H1 (cell line): ENCODE results near the gene TMPRSS2. TPM values are rescaled to one million over a fixed set of nuclear protein-coding genes. Genes with fewer than 3 reads are reported as not detected.

Source experiments
- CTCF ChIA-PET: fragments of 300-600 bp; sonication (Branson Sonifier 250); formaldehyde crosslinking; loops from one replicate; lab custom pipeline; 2021; ENCODE audit not compliant: partially characterized antibody; lab: Charles Lee
- POLR2A ChIA-PET: fragments of 300-600 bp; sonication (Branson Sonifier 250); formaldehyde crosslinking; loops from one replicate; lab custom pipeline; 2021; ENCODE audit warnings: inconsistent platforms; ENCODE audit not compliant: partially characterized antibody; lab: Charles Lee
- DNase-seq, 2 experiments: peaks; one replicate each; pipeline versions ENCODE4 v3.0.0 to v3.0.0-alpha.2; 2010 to 2022; ENCODE audit warnings: low spot score in 2 of 2, low read depth in 1 of 2, mixed read lengths in 1 of 2
- FAIRE-seq: peaks from 2 replicates; lab custom pipeline; 2011; peaks lifted over from hg19 to GRCh38; lab: Jason Lieb, UNC
- H2AFZ ChIP-seq: 2 replicates; pipeline ENCODE4 v1.8.1; 2012; ENCODE audit warnings: low read length, inconsistent platforms
- H2AK5ac ChIP-seq: 2 replicates; pipeline ENCODE4 v1.6.1; 2013; ENCODE audit warnings: low read depth, low read length
- H2BK120ac ChIP-seq: replicated peaks from 2 replicates; pipeline ENCODE3; 2013; ENCODE audit warnings: low read depth, low read length, inconsistent platforms
- H2BK12ac ChIP-seq: 2 replicates; pipeline ENCODE4 v1.6.1; 2013; ENCODE audit warnings: low read depth, low read length
- H2BK15ac ChIP-seq: 2 replicates; pipeline ENCODE4 v1.6.1; 2013; ENCODE audit warnings: low read length
- H2BK20ac ChIP-seq: 2 replicates; pipeline ENCODE4 v1.6.1; 2013; ENCODE audit warnings: low read length
- H2BK5ac ChIP-seq: 2 replicates; pipeline ENCODE4 v1.6.1; 2013; ENCODE audit warnings: low read depth, low read length
- H3K14ac ChIP-seq: 2 replicates; pipeline ENCODE4 v1.6.1; 2013; ENCODE audit warnings: inconsistent platforms; ENCODE audit not compliant: insufficient read length
- H3K18ac ChIP-seq: 2 replicates; pipeline ENCODE4 v1.6.1; 2013; ENCODE audit warnings: low read length; ENCODE audit errors: extremely low read depth
- H3K23ac ChIP-seq: 2 replicates; pipeline ENCODE4 v1.6.1; 2013; ENCODE audit warnings: inconsistent platforms; ENCODE audit not compliant: insufficient read length
- H3K23me2 ChIP-seq: 2 replicates; pipeline ENCODE4 v1.6.1; 2013; ENCODE audit warnings: low read depth, low read length
- H3K27ac ChIP-seq: 2 replicates; pipeline ENCODE4 v1.6.1; 2011; ENCODE audit warnings: low read depth, low read length, inconsistent platforms
- H3K27me3 ChIP-seq, 4 experiments: replicated peaks in 1 of 4; 1 replicate in 1 of 4; 2 replicates in 3 of 4; pipeline versions ENCODE4 v1.6.1 to v1.8.1; 2011 to 2013; ENCODE audit warnings: low read length in 3 of 4, mild to moderate bottlenecking in 3 of 4, inconsistent platforms in 2 of 4, mixed read lengths in 2 of 4, moderate library complexity in 1 of 4; ENCODE audit not compliant: control insufficient read depth in 3 of 4, insufficient read depth in 3 of 4; ENCODE audit errors: extremely low read depth in 1 of 4
- H3K36me3 ChIP-seq, 4 experiments: 2 replicates each; pipeline versions ENCODE4 v1.6.1 to v1.8.1; 2011 to 2013; ENCODE audit warnings: mild to moderate bottlenecking in 4 of 4, low read length in 3 of 4, moderate library complexity in 2 of 4, control low read depth in 1 of 4, inconsistent platforms in 1 of 4; ENCODE audit not compliant: insufficient read depth in 4 of 4, control insufficient read depth in 2 of 4
- H3K4ac ChIP-seq: replicated peaks from 2 replicates; pipeline ENCODE3; 2013; ENCODE audit warnings: low read length, low read depth, mixed read lengths, inconsistent platforms; ENCODE audit not compliant: insufficient read length
- H3K4me1 ChIP-seq, 4 experiments: replicated peaks in 1 of 4; 1 replicate in 1 of 4; 2 replicates in 3 of 4; pipeline versions ENCODE4 v1.6.1 to v1.8.1; 2011 to 2013; ENCODE audit warnings: low read length in 3 of 4, inconsistent platforms in 2 of 4, mixed read lengths in 1 of 4; ENCODE audit not compliant: insufficient read depth in 4 of 4, control insufficient read depth in 3 of 4
- H3K4me2 ChIP-seq, 2 experiments: 2 replicates each; pipeline versions ENCODE4 v1.6.1 to v1.8.1; 2011 to 2013; ENCODE audit warnings: low read depth in 2 of 2, low read length in 2 of 2, control low read depth in 1 of 2, inconsistent platforms in 1 of 2, mild to moderate bottlenecking in 1 of 2; ENCODE audit not compliant: insufficient read depth in 1 of 2
- H3K4me3 ChIP-seq, 4 experiments: fragments of 200-600, 300-600 bp in 1 of 4; sonication (generic), shearing (Covaris generic), sonication (Bioruptor Twin) in 1 of 4; 2 replicates each; pipeline versions ENCODE4 v1.5.1 to v1.8.1; 2011 to 2016; ENCODE audit warnings: low read length in 4 of 4, low read depth in 3 of 4, control low read depth in 2 of 4, inconsistent platforms in 2 of 4, mild to moderate bottlenecking in 2 of 4, mixed read lengths in 1 of 4, moderate library complexity in 1 of 4; ENCODE audit not compliant: insufficient read depth in 2 of 4; ENCODE audit errors: extremely low read depth in 1 of 4
- H3K56ac ChIP-seq: replicated peaks from 2 replicates; pipeline ENCODE3; 2013; ENCODE audit warnings: low read depth, mild to moderate bottlenecking, mixed read lengths, low read length, inconsistent platforms; ENCODE audit not compliant: insufficient read length
- H3K79me1 ChIP-seq: 2 replicates; pipeline ENCODE4 v1.6.1; 2013; ENCODE audit warnings: low read depth, low read length, control low read depth
- H3K79me2 ChIP-seq, 2 experiments: 2 replicates each; pipeline versions ENCODE4 v1.6.1 to v1.8.1; 2012 to 2013; ENCODE audit warnings: low read length in 2 of 2, mild to moderate bottlenecking in 2 of 2, inconsistent platforms in 1 of 2; ENCODE audit not compliant: insufficient read depth in 2 of 2, control insufficient read depth in 1 of 2
- H3K9ac ChIP-seq, 4 experiments: replicated peaks in 1 of 4; 1 replicate in 1 of 4; 2 replicates in 3 of 4; pipeline versions ENCODE4 v1.6.1 to v1.8.1; 2011 to 2013; ENCODE audit warnings: low read depth in 3 of 4, low read length in 3 of 4, control low read depth in 2 of 4, mild to moderate bottlenecking in 2 of 4, moderate library complexity in 2 of 4, inconsistent platforms in 1 of 4; ENCODE audit errors: extremely low read depth in 1 of 4
- H3K9me3 ChIP-seq, 2 experiments: 2 replicates each; pipeline versions ENCODE4 v1.6.1 to v1.8.1; 2012 to 2013; ENCODE audit warnings: mild to moderate bottlenecking in 2 of 2, moderate library complexity in 2 of 2, control low read depth in 1 of 2, inconsistent platforms in 1 of 2, low read depth in 1 of 2, low read length in 1 of 2, mixed read lengths in 1 of 2; ENCODE audit not compliant: insufficient read depth in 2 of 2
- H4K20me1 ChIP-seq, 2 experiments: replicated peaks in 1 of 2; 2 replicates each; pipeline versions ENCODE3 to v1.8.1; 2011 to 2013; ENCODE audit warnings: inconsistent platforms in 2 of 2, low read length in 2 of 2, mild to moderate bottlenecking in 1 of 2; ENCODE audit not compliant: insufficient read depth in 2 of 2, control insufficient read depth in 1 of 2
- H4K5ac ChIP-seq: 2 replicates; pipeline ENCODE4 v1.6.1; 2013; ENCODE audit warnings: low read length, low read depth, mixed read lengths, inconsistent platforms; ENCODE audit not compliant: insufficient read length
- H4K8ac ChIP-seq: 2 replicates; pipeline ENCODE4 v1.8.0; 2013; ENCODE audit warnings: mild to moderate bottlenecking, moderate library complexity, low read length, inconsistent platforms; ENCODE audit not compliant: insufficient read depth; ENCODE audit errors: extremely low read depth
- H4K91ac ChIP-seq: replicated peaks from 2 replicates; pipeline ENCODE3; 2013; ENCODE audit warnings: low read length, mixed read lengths, inconsistent platforms; ENCODE audit not compliant: insufficient read length
- E2F6 ChIP-seq: IDR thresholded peaks from 2 replicates; pipeline ENCODE4 v1.6.1; 2012; ENCODE audit warnings: inconsistent platforms
- JUN ChIP-seq: IDR thresholded peaks from 2 replicates; pipeline ENCODE4 v1.6.1; 2011; ENCODE audit warnings: low read depth, mild to moderate bottlenecking, improper control_type of control experiment, low read length
- KDM1A ChIP-seq: fragments of 200-600, 300-600 bp; sonication (generic); IDR thresholded peaks from 2 replicates; pipeline ENCODE4 v1.7.1; 2016; ENCODE audit warnings: mild to moderate bottlenecking, low read length, borderline replicate concordance
- RFX5 ChIP-seq: IDR thresholded peaks from 2 replicates; pipeline ENCODE4 v1.6.1; 2011; ENCODE audit warnings: low read depth, low read length, improper control_type of control experiment, borderline replicate concordance
- RXRA ChIP-seq: IDR thresholded peaks from 2 replicates; pipeline ENCODE4 v1.6.1; 2011; ENCODE audit warnings: low read depth, mild to moderate bottlenecking, low read length, moderate library complexity; ENCODE audit not compliant: insufficient read depth
- SP1 ChIP-seq: IDR thresholded peaks from 2 replicates; pipeline ENCODE4 v1.6.1; 2011; ENCODE audit warnings: low read depth, low read length
- SP2 ChIP-seq: IDR thresholded peaks from 2 replicates; pipeline ENCODE4 v1.6.1; 2012; ENCODE audit warnings: mild to moderate bottlenecking, low read length, inconsistent platforms
- TAF7 ChIP-seq: optimal IDR thresholded peaks from 2 replicates; pipeline ENCODE3; 2011; ENCODE audit warnings: low read depth, mild to moderate bottlenecking, inconsistent platforms, low read length, moderate library complexity, borderline replicate concordance
- ZNF274 ChIP-seq: IDR thresholded peaks from 2 replicates; pipeline ENCODE4 v1.7.0; 2012; ENCODE audit warnings: low read length, borderline replicate concordance; ENCODE audit errors: extremely low read depth
- whole genome bisulfite sequencing, 2 experiments: shearing (Covaris generic) in 1 of 2; methylation state at CpG; one replicate each; pipeline versions ENCODE4 v1.1.6 to v1.1.7; 2013 to 2015; ENCODE audit warnings: low lambda C conversion rate in 2 of 2, mixed read lengths in 2 of 2, inconsistent platforms in 1 of 2, low coverage in 1 of 2, missing lambda C conversion rate in 1 of 2; ENCODE audit not compliant: insufficient replicate concordance in 2 of 2, insufficient coverage in 1 of 2, insufficient read length in 1 of 2; ENCODE audit errors: extremely low coverage in 1 of 2, missing lambda C conversion rate in 1 of 2; 5-methylcytosine and 5-hydroxymethylcytosine counted together
- polyA plus RNA-seq, 7 experiments: library from polyadenylated mRNA; depleted of rRNA in 3 of 7; stranded (reverse) in 5 of 7; unstranded in 2 of 7; fragments of >200 nt in 5 of 7; fragments of 200-250 nt in 2 of 7; gene quantifications; 1 replicate in 5 of 7; 2 replicates in 1 of 7; 4 replicates in 1 of 7; pipeline versions ENCODE4 v1.2.1 to v1.2.3, GENCODE V29; 2011 to 2013; ENCODE audit warnings: missing spikeins in 2 of 7, mixed read lengths in 2 of 7
- total RNA-seq: library from RNA; stranded (reverse); fragmentation: NEBNext Ultra II Directional; extraction: Animal tissue kit (Norgen Biotek cat#: 25700); gene quantifications from 2 replicates; pipeline ENCODE4 v1.2.1, GENCODE V29; 2021

The TMPRSS2 gene
- total and polyA plus RNA-seq, 2 of the 8 experiments (the other 6 are each of a cell fraction or from before 2014, with no cell fraction given), result 9.2 to 11.0 TPM

GRCh38 chr21:41480086-41480690, 27.8 kb downstream of the TMPRSS2 start:
- H3K23me2 ChIP-seq, result peaks cover 1% of the 10 kb centered on the region; the same call in 1 of the 2 replicates
- no peak overlapping the region for H3K23ac ChIP-seq
- H3K4me3 ChIP-seq, result no peak overlapping the region
- H3K36me3 ChIP-seq, result peaks cover 0 to 2% (median 0%) of the 10 kb centered on the region in 4 experiments; a peak in 2 of 8 replicates
- H2BK12ac ChIP-seq, result no peak overlapping the region; the same call in 1 of the 2 replicates
- no peaks in the 10 kb centered on the region for H3K27me3 ChIP-seq
- H2AFZ ChIP-seq, result no peak overlapping the region
- no peaks in the 10 kb centered on the region for H3K79me1 ChIP-seq
- H3K4ac ChIP-seq, result no peak overlapping the region
- H2BK20ac ChIP-seq, result peak overlapping the region; percentile 15; the same call in 1 of the 2 replicates
- H2BK15ac ChIP-seq, result no peak overlapping the region
- TF ChIP-seq RFX5 (no peak), SP1 (no peak), E2F6 (no peak), ZNF274 (no peak), TAF7 (no peak), RXRA (no peak), JUN (no peak), KDM1A (no peak), SP2 (no peak)
- TF ChIP-seq, all 59 proteins: peak for 0
- Histone ChIP-seq H4K20me1 (no peaks in the 10 kb centered on the region), H4K5ac (peak overlapping the region; percentile 16), H3K79me2 (no peaks in the 10 kb centered on the region), H3K9ac (no peak overlapping the region; a peak in 1 of 7 replicates), H4K91ac (peak overlapping the region; percentile 37), H3K14ac (no peak overlapping the region), H3K18ac (no peak overlapping the region), H4K8ac (no peak overlapping the region), H3K27ac (no peak overlapping the region), H3K4me2 (no peak overlapping the region), H2AK5ac (no peak overlapping the region), H2BK5ac (peak overlapping the region; percentile 5; the same call in 1 of the 2 replicates), H3K4me1 (peaks cover 17 to 39% (median 23%) of the 10 kb centered on the region in 4 experiments), H3K9me3 (no peaks in the 10 kb centered on the region), H2BK120ac (peak overlapping the region; percentile 52), H3K56ac (no peak overlapping the region)
- WGBS, 2 experiments, result 89% methylated on average over 16 of the region's 17 CpGs; no CpG with 5 or more reads in 1 of the 2 experiments
- ChIA-PET POLR2A (interaction anchor here (0.7 to 1.3 kb wide), 2 partner anchors 10 to 27 kb away, joined by 3 to 4 read pairs; partner anchors contain the start of gene TMPRSS2), CTCF (interaction anchor here (1.2 kb wide), 1 partner anchor 132 kb away, joined by 4 read pairs; no protein-coding TSS in a partner anchor)
- DNase-seq (no peak), FAIRE-seq (no peak)
